B cell (primary cell): ENCODE measurements around the gene SFMBT2. TPM values are rescaled to one million over a fixed set of nuclear protein-coding genes. Genes with fewer than 3 reads are reported as not detected.

Experiments used
- ATAC-seq: fragments of 200-7000 bp; cut with Tn5 transposase; one replicate; pipeline ENCODE4 v1.10.0; 2021; ENCODE audit warnings: low read depth, mild to moderate bottlenecking, moderate number of reproducible peaks, moderate library complexity
- CTCF ChIA-PET: fragments of 350-600 bp; sonication (Branson Sonifier 250); formaldehyde crosslinking; loops from one replicate; lab custom pipeline; 2021; ENCODE audit warnings: antibody characterized with exemption, inconsistent platforms; lab: Charles Lee
- POLR2A ChIA-PET: fragments of 350-600 bp; sonication (Branson Sonifier 250); formaldehyde crosslinking; loops from one replicate; lab custom pipeline; 2021; ENCODE audit warnings: antibody characterized with exemption; lab: Charles Lee
- DNase-seq: peaks from one replicate; pipeline ENCODE4 v3.0.0; 2013
- H2AFZ ChIP-seq: 2 replicates; pipeline ENCODE4 v1.6.1; 2012; ENCODE audit warnings: mild to moderate bottlenecking, low read depth, low read length; ENCODE audit not compliant: insufficient read depth, poor library complexity, severe bottlenecking
- H3K27ac ChIP-seq, 2 donors: 1 replicate in 1 of 2; 2 replicates in 1 of 2; pipeline ENCODE4 v1.5.1; 2012 to 2013; ENCODE audit warnings: low read length in 2 of 2, mild to moderate bottlenecking in 2 of 2, moderate library complexity in 1 of 2
- H3K27me3 ChIP-seq, 4 experiments: fragments of 200-600 bp in 1 of 4; sonication (generic) in 1 of 4; replicated peaks in 1 of 4; 1 replicate in 2 of 4; 2 replicates in 2 of 4; pipeline versions ENCODE4 v1.6.1 to v1.7.0; 2013 to 2016; ENCODE audit warnings: low read length in 3 of 4, mild to moderate bottlenecking in 2 of 4, mixed read lengths in 1 of 4, moderate library complexity in 1 of 4; ENCODE audit not compliant: insufficient read depth in 4 of 4, control insufficient read depth in 3 of 4; ENCODE audit errors: control extremely low read depth in 1 of 4
- H3K36me3 ChIP-seq, 2 experiments: replicated peaks in 1 of 2; 1 replicate in 1 of 2; 2 replicates in 1 of 2; pipeline versions ENCODE4 v1.6.1 to v1.7.1; 2013; ENCODE audit warnings: low read length in 1 of 2; ENCODE audit not compliant: insufficient read depth in 2 of 2, control insufficient read depth in 1 of 2; ENCODE audit errors: control extremely low read depth in 1 of 2, extremely low read depth in 1 of 2
- H3K4me1 ChIP-seq, 2 donors: fragments of 200-600 bp in 1 of 2; sonication (generic) in 1 of 2; 1 replicate in 1 of 2; 2 replicates in 1 of 2; pipeline versions ENCODE4 v1.5.1 to v1.6.1; 2013 to 2017; ENCODE audit warnings: low read length in 2 of 2; ENCODE audit not compliant: control insufficient read depth in 2 of 2, insufficient read depth in 2 of 2
- H3K4me2 ChIP-seq: replicated peaks from 2 replicates; pipeline ENCODE3; 2012; ENCODE audit warnings: mild to moderate bottlenecking, low read depth, low read length; ENCODE audit not compliant: poor library complexity, severe bottlenecking
- H3K4me3 ChIP-seq, 5 experiments: fragments of 200-600 bp in 1 of 5; sonication (generic) in 1 of 5; 1 replicate in 3 of 5; 2 replicates in 2 of 5; pipeline versions ENCODE4 v1.5.1 to v1.7.0; 2011 to 2016; ENCODE audit warnings: low read length in 4 of 5, mild to moderate bottlenecking in 4 of 5, low read depth in 2 of 5, control low read depth in 1 of 5, moderate library complexity in 1 of 5; ENCODE audit not compliant: insufficient read depth in 1 of 5; ENCODE audit errors: control extremely low read depth in 1 of 5, extremely low read depth in 1 of 5
- H3K79me2 ChIP-seq: fragments of 200-600 bp; sonication (generic); one replicate; pipeline ENCODE4 v1.6.0; 2016; ENCODE audit warnings: low read length; ENCODE audit not compliant: control insufficient read depth, insufficient read depth
- H3K9ac ChIP-seq: fragments of 200-600 bp; sonication (generic); 2 replicates; pipeline ENCODE4 v1.6.1; 2017; ENCODE audit warnings: mild to moderate bottlenecking, low read length, moderate library complexity
- H3K9me3 ChIP-seq, 3 donors: one replicate each; pipeline versions ENCODE4 v1.6.1 to v1.7.1; 2013; ENCODE audit warnings: low read length in 2 of 3; ENCODE audit not compliant: control insufficient read depth in 2 of 3, insufficient read depth in 1 of 3; ENCODE audit errors: control extremely low read depth in 1 of 3
- H4K20me1 ChIP-seq: 2 replicates; pipeline ENCODE4 v1.6.0; 2012; ENCODE audit warnings: mild to moderate bottlenecking, low read length; ENCODE audit not compliant: insufficient read depth, control insufficient read depth, poor library complexity, severe bottlenecking
- H3K27ac Mint-ChIP-seq: one replicate; pipeline ENCODE4 v1.8.0; 2021; ENCODE audit warnings: mixed read lengths
- H3K27me3 Mint-ChIP-seq: one replicate; pipeline ENCODE4 v1.8.0; 2021; ENCODE audit warnings: mixed read lengths
- H3K4me1 Mint-ChIP-seq: one replicate; pipeline ENCODE4 v1.8.0; 2021; ENCODE audit warnings: mixed read lengths
- H3K4me3 Mint-ChIP-seq: one replicate; pipeline ENCODE4 v1.8.0; 2021; ENCODE audit warnings: mixed read lengths
- H3K9me3 Mint-ChIP-seq: one replicate; pipeline ENCODE4 v1.8.0; 2022; ENCODE audit warnings: mixed read lengths; ENCODE audit not compliant: insufficient read depth
- EZH2 ChIP-seq: IDR thresholded peaks from 2 replicates; pipeline ENCODE4 v1.6.1; 2012; ENCODE audit warnings: borderline replicate concordance, low read depth, mild to moderate bottlenecking, moderate library complexity, low read length; ENCODE audit not compliant: insufficient read depth, poor library complexity, severe bottlenecking
- WGBS: methylation state at CpG from one replicate; pipeline ENCODE4 v1.1.5; 2013; ENCODE audit warnings: missing lambda C conversion rate; ENCODE audit not compliant: insufficient coverage; 5-methylcytosine and 5-hydroxymethylcytosine counted together
- intact Hi-C: fragments of 100-400 bp; cut with micrococcal nuclease; formaldehyde crosslinking; loops from one replicate; pipeline ENCODE4 v1.10.0; 2022
- polyA plus RNA-seq: library from polyadenylated mRNA; depleted of rRNA; stranded (reverse); fragments of >200 nt; gene quantifications from 2 replicates; pipeline ENCODE4 v1.2.3, GENCODE V29; 2012
- total RNA-seq, 2 donors: library from RNA; stranded (reverse); fragments of 120-200 nt in 1 of 2; gene quantifications; 1 replicate in 1 of 2; 2 replicates in 1 of 2; pipeline versions ENCODE4 v1.2.3 to v1.2.4, GENCODE V29; 2013 to 2022
- TF ChIP-seq, protein P1 (sequence below): fragments of 200-600 bp; IDR thresholded peaks from one replicate; pipeline ENCODE4 v1.8.0; 2022; ENCODE audit warnings: antibody characterized with exemption, mild to moderate bottlenecking

SFMBT2 gene
- total and polyA plus RNA-seq, 2 donors (not counting 1 experiment from before 2014, with no cell fraction given), result 2.3 to 24.0 TPM

DNA sequence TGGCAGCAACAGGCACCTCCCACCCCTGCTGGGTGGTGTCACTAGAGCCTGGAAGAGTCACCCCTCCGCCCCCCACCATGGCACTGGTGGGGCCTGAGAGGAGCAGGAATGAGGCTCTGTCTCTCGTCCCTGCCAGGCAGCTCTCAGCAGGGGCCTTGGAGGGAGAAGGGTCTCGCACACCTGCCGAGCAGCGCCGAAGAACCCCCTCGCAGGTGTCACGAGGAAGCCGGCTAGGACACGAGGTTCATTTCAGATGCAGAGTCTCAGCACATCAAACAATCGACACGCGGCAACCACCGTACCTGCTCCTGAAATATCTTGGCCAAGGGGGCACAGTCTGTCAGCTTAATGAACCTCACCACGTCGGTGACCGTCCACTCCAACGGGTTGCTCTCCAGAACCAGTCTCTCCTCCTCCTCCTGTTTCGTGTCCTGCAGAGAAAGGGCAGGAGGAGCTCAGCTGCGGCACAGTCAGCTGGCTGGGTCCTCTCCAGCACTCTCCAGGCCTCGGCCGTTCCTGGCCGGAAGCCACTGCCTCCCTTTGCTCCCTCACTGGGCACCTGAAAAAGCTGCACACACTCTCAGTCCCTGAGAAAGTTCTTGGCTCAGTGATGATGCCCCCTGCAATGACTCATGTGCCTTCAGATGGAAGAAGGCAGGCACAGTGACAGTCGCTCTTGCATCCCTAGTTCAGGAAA lies 240.1 kb downstream of the SFMBT2 start:
- 97% methylated on average over 24 of the region's 24 CpGs for WGBS
- TF ChIP-seq, protein P1, sequence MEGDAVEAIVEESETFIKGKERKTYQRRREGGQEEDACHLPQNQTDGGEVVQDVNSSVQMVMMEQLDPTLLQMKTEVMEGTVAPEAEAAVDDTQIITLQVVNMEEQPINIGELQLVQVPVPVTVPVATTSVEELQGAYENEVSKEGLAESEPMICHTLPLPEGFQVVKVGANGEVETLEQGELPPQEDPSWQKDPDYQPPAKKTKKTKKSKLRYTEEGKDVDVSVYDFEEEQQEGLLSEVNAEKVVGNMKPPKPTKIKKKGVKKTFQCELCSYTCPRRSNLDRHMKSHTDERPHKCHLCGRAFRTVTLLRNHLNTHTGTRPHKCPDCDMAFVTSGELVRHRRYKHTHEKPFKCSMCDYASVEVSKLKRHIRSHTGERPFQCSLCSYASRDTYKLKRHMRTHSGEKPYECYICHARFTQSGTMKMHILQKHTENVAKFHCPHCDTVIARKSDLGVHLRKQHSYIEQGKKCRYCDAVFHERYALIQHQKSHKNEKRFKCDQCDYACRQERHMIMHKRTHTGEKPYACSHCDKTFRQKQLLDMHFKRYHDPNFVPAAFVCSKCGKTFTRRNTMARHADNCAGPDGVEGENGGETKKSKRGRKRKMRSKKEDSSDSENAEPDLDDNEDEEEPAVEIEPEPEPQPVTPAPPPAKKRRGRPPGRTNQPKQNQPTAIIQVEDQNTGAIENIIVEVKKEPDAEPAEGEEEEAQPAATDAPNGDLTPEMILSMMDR, result no peak
- TF ChIP-seq EZH2, result no peak
- H3K27ac ChIP-seq, result no peak overlapping the region
- ATAC-seq (no peak), DNase-seq (no peak)
- no peaks in the 10 kb centered on the region for H3K27me3 Mint-ChIP-seq
- H3K27ac Mint-ChIP-seq, result no peak overlapping the region
- H3K4me3 Mint-ChIP-seq, result no peak overlapping the region
- H4K20me1 ChIP-seq, result no peaks in the 10 kb centered on the region
- H3K36me3 ChIP-seq, result peaks cover 0 to 45% of the 10 kb centered on the region in 2 experiments
- H2AFZ ChIP-seq, result no peak overlapping the region
- H3K4me3 ChIP-seq, result no peak overlapping the region
- peaks cover 0 to 10% (median 10%) of the 10 kb centered on the region in 3 donors for H3K9me3 ChIP-seq
- intact Hi-C loops, result no loop called here
- H3K9ac ChIP-seq, result no peak overlapping the region
- ChIA-PET POLR2A (no interaction called here), CTCF (no interaction called here)
- peaks cover 3% of the 10 kb centered on the region for H3K9me3 Mint-ChIP-seq
- H3K4me1 ChIP-seq, result no peaks in the 10 kb centered on the region
- no peaks in the 10 kb centered on the region for H3K79me2 ChIP-seq
- no peaks in the 10 kb centered on the region for H3K4me1 Mint-ChIP-seq
- no peak overlapping the region for H3K4me2 ChIP-seq
- H3K27me3 ChIP-seq, result no peaks in the 10 kb centered on the region

DNA sequence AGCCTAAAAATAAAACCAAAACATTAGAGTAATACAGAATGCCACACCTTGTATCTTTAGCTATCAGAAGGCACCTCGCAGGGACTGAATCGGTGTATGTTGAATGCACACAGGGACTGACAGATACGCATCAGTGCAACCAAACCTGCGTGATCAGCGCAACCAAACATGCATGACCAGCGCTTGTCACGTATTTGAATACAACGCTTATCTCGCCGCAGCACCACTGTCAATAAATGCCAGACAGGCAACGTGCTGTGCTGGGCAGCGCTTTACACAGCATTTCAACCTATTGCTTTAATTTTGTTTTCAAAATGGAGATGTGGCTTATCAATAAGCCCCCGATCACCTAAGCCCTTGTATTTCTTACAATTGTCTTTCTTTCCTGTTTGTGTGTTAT lies 242.4 kb downstream of the SFMBT2 start:
- H3K9me3 Mint-ChIP-seq, result no peaks in the 10 kb centered on the region
- Histone ChIP-seq H3K9me3 (no peaks in the 10 kb centered on the region), H2AFZ (no peak overlapping the region), H3K36me3 (peaks cover 0 to 35% of the 10 kb centered on the region in 2 experiments), H3K79me2 (no peaks in the 10 kb centered on the region), H3K4me3 (no peak overlapping the region), H3K27me3 (no peaks in the 10 kb centered on the region), H3K4me1 (no peaks in the 10 kb centered on the region), H3K4me2 (no peak overlapping the region), H3K9ac (no peak overlapping the region), H4K20me1 (no peaks in the 10 kb centered on the region), H3K27ac (no peak overlapping the region)
- intact Hi-C loops, result no loop called here
- no peaks in the 10 kb centered on the region for H3K4me1 Mint-ChIP-seq
- ChIA-PET CTCF (no interaction called here), POLR2A (no interaction called here)
- H3K27ac Mint-ChIP-seq, result no peak overlapping the region
- ATAC-seq (no peak), DNase-seq (no peak)
- WGBS, result over 99% methylated on average over 11 of the region's 13 CpGs
- no peak overlapping the region for H3K4me3 Mint-ChIP-seq
- TF ChIP-seq, protein P1, result no peak
- TF ChIP-seq EZH2, result no peak
- no peaks in the 10 kb centered on the region for H3K27me3 Mint-ChIP-seq
